HG03565 (cell line): Measurements from ENCODE around the gene NDUFB6.
"Not testable (repeated sequence)": the region's sequence is repeated elsewhere in the genome, so short reads cannot be mapped to it uniquely, and the experiment has no call there.

Source experiments
- ATAC-seq: cut with Tn5 transposase; IDR thresholded peaks from one replicate; pipeline ENCODE4 v1.9.1; 2021; ENCODE audit warnings: mild to moderate bottlenecking, moderate library complexity; ENCODE audit not compliant: unreplicated experiment

The NDUFB6 gene

GRCh38 chr9:32571969-32572899 lies 725 bp downstream of the NDUFB6 start:
- ATAC-seq = peak; percentile 85

- no peak for ATAC-seq
Observed at GRCh38 chr9:32570262-32570661, 2.7 kb downstream of the NDUFB6 start.

- no peak for ATAC-seq
Observed at GRCh38 chr9:32566770-32567169, 6.2 kb downstream of the NDUFB6 start.

- no peak for ATAC-seq
Observed at GRCh38 chr9:32565967-32566366, 7.0 kb downstream of the NDUFB6 start.

- no peak for ATAC-seq
Observed at GRCh38 chr9:32558408-32558934, 14.5 kb downstream of the NDUFB6 start.

- ATAC-seq = no peak
Observed at GRCh38 chr9:32554591-32554990, 18.4 kb downstream of the NDUFB6 start.

- ATAC-seq = no peak
Observed at GRCh38 chr9:32554107-32554506, 18.9 kb downstream of the NDUFB6 start.

GRCh38 chr9:32552172-32552872 lies 20.6 kb downstream of the NDUFB6 start, which contains the start of the genes SMIM27 and TOPORS:
SMIM27 (plus strand) TSS chr9:32552327; CDS start chr9:32552435, 108 bp downstream.
TOPORS (minus strand) TSS chr9:32552586; CDS start chr9:32552436, 150 bp downstream.
- peak; percentile 62 for ATAC-seq

- ATAC-seq = no peak
Observed at GRCh38 chr9:32551276-32552051, 21.5 kb downstream of the NDUFB6 start.

- peak; percentile 60 for ATAC-seq
Observed at GRCh38 chr9:32550562-32551275, 22.2 kb downstream of the NDUFB6 start.

GRCh38 chr9:32550150-32550561 lies 22.8 kb downstream of the NDUFB6 start:
- ATAC-seq = no peak

- ATAC-seq = not testable (repeated sequence)
Observed at GRCh38 chr9:32548213-32548612, 24.7 kb downstream of the NDUFB6 start.

- ATAC-seq = no peak
Observed at GRCh38 chr9:32545884-32546283, 27.1 kb downstream of the NDUFB6 start.

GRCh38 chr9:32543047-32543446 lies 29.9 kb downstream of the NDUFB6 start:
- no peak for ATAC-seq

- no peak for ATAC-seq
Observed at GRCh38 chr9:32533816-32534215, 39.1 kb downstream of the NDUFB6 start.

- no peak for ATAC-seq
Observed at GRCh38 chr9:32533336-32533735, 39.6 kb downstream of the NDUFB6 start.

- no peak for ATAC-seq
Observed at GRCh38 chr9:32526707-32527048, 46.3 kb downstream of the NDUFB6 start.

GRCh38 chr9:32526041-32526706 lies 46.8 kb downstream of the NDUFB6 start, which contains the start of gene RIGI:
RIGI (minus strand) TSS chr9:32526196; CDS start chr9:32526166, 30 bp downstream.
- ATAC-seq = peak; percentile 63

- ATAC-seq = no peak
Observed at GRCh38 chr9:32525709-32526030, 47.3 kb downstream of the NDUFB6 start.
